ENCODE measurements around the gene CFAP77.

The CFAP77 gene

GRCh38 chr9:132366481-132366880 lies 43.5 kb upstream of the CFAP77 start:
- Histone ChIP-seq H3F3A (ENCODE audit: insufficient read depth) (no peaks in the 10 kb centered on the region), H3K4me2 (ENCODE audit: low read depth, low read length, poor library complexity, severe bottlenecking) (no peak overlapping the region), H3K27ac (ENCODE audit: low read depth, low read length) (no peak overlapping the region), H3K9me2 (replicated peaks; ENCODE audit: insufficient read depth, low read length) (no peaks in the 10 kb centered on the region), H4K20me1 (ENCODE audit: low read depth, low read length) (no peaks in the 10 kb centered on the region), H3K79me2 (ENCODE audit: insufficient read depth, low read length) (no peaks in the 10 kb centered on the region), H3K36me3 (ENCODE audit: low read length) (no peaks in the 10 kb centered on the region), H2AFZ (ENCODE audit: low read depth, low read length, severe bottlenecking) (no peak overlapping the region), H3K27me3 (ENCODE audit: low read length) (no peaks in the 10 kb centered on the region), H3K9ac (ENCODE audit: low read length) (no peak overlapping the region), H3K9me3 (ENCODE audit: insufficient read depth, low read length) (no peaks in the 10 kb centered on the region), H3K4me3 (ENCODE audit: insufficient read depth, low read length, poor library complexity, severe bottlenecking) (no peak overlapping the region)
- no peak for TF ChIP-seq CTCF (IDR thresholded peaks at IDR 0.05; ENCODE audit: insufficient read depth, low read length, poor library complexity, severe bottlenecking)
- no peak for TF ChIP-seq EZH2phosphoT487 (conservative IDR thresholded peaks at IDR 0.05; ENCODE audit: low read length)

- no peak overlapping the region for H3K27ac ChIP-seq (ENCODE audit: low read depth, low read length)
- H3K9me3 ChIP-seq (ENCODE audit: insufficient read depth, low read length) = no peaks in the 10 kb centered on the region
- H3K4me3 ChIP-seq (ENCODE audit: insufficient read depth, low read length, poor library complexity, severe bottlenecking) = no peak overlapping the region
- H3F3A ChIP-seq (ENCODE audit: insufficient read depth) = 0 out of 2 replicates have a peak, but pooled peaks cover 4% of the 10 kb centered on the region
- H3K4me2 ChIP-seq (ENCODE audit: low read depth, low read length, poor library complexity, severe bottlenecking) = no peak overlapping the region
- no peak overlapping the region for H2AFZ ChIP-seq (ENCODE audit: low read depth, low read length, severe bottlenecking)
- no peak overlapping the region for H3K9ac ChIP-seq (ENCODE audit: low read length)
- TF ChIP-seq EZH2phosphoT487 (conservative IDR thresholded peaks at IDR 0.05; ENCODE audit: low read length) (no peak), CTCF (IDR thresholded peaks at IDR 0.05; ENCODE audit: insufficient read depth, low read length, poor library complexity, severe bottlenecking) (no peak)
- no peaks in the 10 kb centered on the region for H4K20me1 ChIP-seq (ENCODE audit: low read depth, low read length)
- no peaks in the 10 kb centered on the region for H3K36me3 ChIP-seq (ENCODE audit: low read length)
- H3K79me2 ChIP-seq (ENCODE audit: insufficient read depth, low read length) = no peaks in the 10 kb centered on the region
- H3K27me3 ChIP-seq (ENCODE audit: low read length) = no peaks in the 10 kb centered on the region
- no peaks in the 10 kb centered on the region for H3K9me2 ChIP-seq (replicated peaks; ENCODE audit: insufficient read depth, low read length)
These were observed 42.2 kb upstream of the CFAP77 start for GRCh38 chr9:132367613-132368313.

- Histone ChIP-seq H3K4me3 (ENCODE audit: insufficient read depth, low read length, poor library complexity, severe bottlenecking) (no peak overlapping the region), H3K4me2 (ENCODE audit: low read depth, low read length, poor library complexity, severe bottlenecking) (no peak overlapping the region), H3F3A (ENCODE audit: insufficient read depth) (0 out of 2 replicates have a peak, but pooled peaks cover 4% of the 10 kb centered on the region), H3K36me3 (ENCODE audit: low read length) (no peaks in the 10 kb centered on the region), H4K20me1 (ENCODE audit: low read depth, low read length) (no peaks in the 10 kb centered on the region), H3K27me3 (ENCODE audit: low read length) (no peaks in the 10 kb centered on the region), H3K9me3 (ENCODE audit: insufficient read depth, low read length) (no peaks in the 10 kb centered on the region), H3K27ac (ENCODE audit: low read depth, low read length) (no peak overlapping the region), H3K9me2 (replicated peaks; ENCODE audit: insufficient read depth, low read length) (no peaks in the 10 kb centered on the region), H2AFZ (ENCODE audit: low read depth, low read length, severe bottlenecking) (no peak overlapping the region), H3K79me2 (ENCODE audit: insufficient read depth, low read length) (no peaks in the 10 kb centered on the region), H3K9ac (ENCODE audit: low read length) (no peak overlapping the region)
- TF ChIP-seq EZH2phosphoT487 (conservative IDR thresholded peaks at IDR 0.05; ENCODE audit: low read length) = no peak
- no peak for TF ChIP-seq CTCF (IDR thresholded peaks at IDR 0.05; ENCODE audit: insufficient read depth, low read length, poor library complexity, severe bottlenecking)
These were observed 40.6 kb upstream of the CFAP77 start for GRCh38 chr9:132369421-132369820.

All from SU-DHL-6 (cell line).